ENCODE data around the gene BMP10.
"Not testable (repeated sequence)": the region's sequence is repeated elsewhere in the genome, so short reads cannot be mapped to it uniquely, and the experiment has no call there.

The BMP10 gene

GRCh38 chr2:68871159-68871764, at the start of gene BMP10:
Gene BMP10 (minus strand): TSS chr2:68871397. CDS start chr2:68871358, 39 bp downstream.
- DNase-seq = no peak

- no peak for DNase-seq
Observed at GRCh38 chr2:68920481-68921170, 49.4 kb upstream of the BMP10 start.

GRCh38 chr2:68918497-68918896, 47.3 kb upstream of the BMP10 start:
- DNase-seq = no peak

GRCh38 chr2:68917034-68917718, 46.0 kb upstream of the BMP10 start:
- DNase-seq = no peak

GRCh38 chr2:68916226-68916625, 45.0 kb upstream of the BMP10 start:
- no peak for DNase-seq

- DNase-seq = peak; percentile 13
Observed at GRCh38 chr2:68915393-68915792, 44.2 kb upstream of the BMP10 start.

GRCh38 chr2:68913359-68913758, 42.2 kb upstream of the BMP10 start:
- no peak for DNase-seq

- DNase-seq = peak; percentile 27
Observed at GRCh38 chr2:68912732-68913131, 41.5 kb upstream of the BMP10 start.

GRCh38 chr2:68912111-68912510, 40.9 kb upstream of the BMP10 start:
- no peak for DNase-seq

- DNase-seq = no peak
Observed at GRCh38 chr2:68911709-68912108, 40.5 kb upstream of the BMP10 start.

GRCh38 chr2:68911246-68911645, 40.0 kb upstream of the BMP10 start:
- no peak for DNase-seq

- DNase-seq = peak; percentile 38
Observed at GRCh38 chr2:68909793-68910674, 38.8 kb upstream of the BMP10 start.

- DNase-seq = peak; percentile 92
Observed at GRCh38 chr2:68908392-68908970, 37.3 kb upstream of the BMP10 start.

GRCh38 chr2:68907920-68908253, 36.7 kb upstream of the BMP10 start:
- DNase-seq = no peak

GRCh38 chr2:68907232-68907919, 36.2 kb upstream of the BMP10 start:
- no peak for DNase-seq

GRCh38 chr2:68906716-68907115, 35.5 kb upstream of the BMP10 start:
- no peak for DNase-seq

GRCh38 chr2:68905116-68905515, 33.9 kb upstream of the BMP10 start:
- DNase-seq = no peak

- DNase-seq = no peak
Observed at GRCh38 chr2:68901561-68901960, 30.4 kb upstream of the BMP10 start.

GRCh38 chr2:68901199-68901514, 30.0 kb upstream of the BMP10 start:
- no peak for DNase-seq

GRCh38 chr2:68900496-68901198, 29.4 kb upstream of the BMP10 start:
- no peak for DNase-seq

GRCh38 chr2:68895981-68896380, 24.8 kb upstream of the BMP10 start:
- not testable (repeated sequence) for DNase-seq

GRCh38 chr2:68889500-68889899, 18.3 kb upstream of the BMP10 start:
- no peak for DNase-seq
